ENCODE measurements around the gene UBE2D1.

GRCh38 chr10:58362027-58362789 is 27.4 kb downstream of the UBE2D1 start:
- TF ChIP-seq CREB5 (CRISPR knock-in tag; IDR thresholded peaks at IDR 0.05; ENCODE audit: low read depth), result no peak
- no peak for TF ChIP-seq PATZ1 (CRISPR knock-in tag; IDR thresholded peaks at IDR 0.05; ENCODE audit: borderline replicate concordance)
- no peak for TF ChIP-seq ZFP3 (CRISPR knock-in tag; IDR thresholded peaks at IDR 0.05)
- TF ChIP-seq ZNF8 (CRISPR knock-in tag; IDR thresholded peaks at IDR 0.05), result no peak
- TF ChIP-seq ARNTL (CRISPR knock-in tag; IDR thresholded peaks at IDR 0.05; ENCODE audit: borderline replicate concordance, low read depth), result no peak
- TF ChIP-seq RARB (CRISPR knock-in tag; IDR thresholded peaks at IDR 0.05), result no peak
- TF ChIP-seq TCF4 (CRISPR knock-in tag; IDR thresholded peaks at IDR 0.05; ENCODE audit: borderline replicate concordance), result no peak
- TF ChIP-seq TSHZ2 (CRISPR knock-in tag; IDR thresholded peaks at IDR 0.05), result no peak
- TF ChIP-seq ZNF70 (CRISPR knock-in tag; IDR thresholded peaks at IDR 0.05), result no peak
